OCI-M1 (cell line): ENCODE results near the gene SNX11.

ENCODE experiments used
- DNase-seq: peaks from one replicate; lab custom pipeline; 2025; lab: John Stamatoyannopoulos, UW

The SNX11 gene

DNA sequence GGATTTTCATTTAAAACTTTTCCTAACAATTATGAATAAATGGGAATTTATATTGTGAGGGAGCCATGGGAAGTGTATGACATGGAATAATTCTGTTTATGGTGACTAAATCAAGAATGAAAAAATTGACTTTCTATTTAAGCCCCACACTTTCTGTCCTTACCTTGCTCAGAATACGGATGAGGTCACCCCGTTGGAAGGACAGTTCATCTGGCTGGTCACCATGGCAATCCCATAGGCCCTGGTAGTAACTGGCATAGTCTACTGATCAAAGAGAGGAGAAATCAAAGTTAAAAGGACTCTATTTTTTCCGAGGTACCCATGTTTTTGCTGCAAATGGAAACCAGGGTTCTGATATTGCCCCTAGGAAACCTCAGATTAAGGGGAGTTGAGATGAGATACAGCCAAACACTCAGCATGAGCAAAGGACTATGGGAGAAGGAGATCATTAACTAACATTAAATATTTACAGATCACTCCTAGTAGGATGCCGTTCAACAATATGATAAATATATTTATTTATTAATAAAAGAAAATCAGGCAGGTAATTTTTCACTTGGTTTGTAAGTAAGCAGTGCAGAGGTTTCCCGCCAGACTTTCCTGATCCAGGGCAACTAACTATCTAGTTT, 54.9 kb downstream of the SNX11 start:
- DNase-seq, result no peak

DNA sequence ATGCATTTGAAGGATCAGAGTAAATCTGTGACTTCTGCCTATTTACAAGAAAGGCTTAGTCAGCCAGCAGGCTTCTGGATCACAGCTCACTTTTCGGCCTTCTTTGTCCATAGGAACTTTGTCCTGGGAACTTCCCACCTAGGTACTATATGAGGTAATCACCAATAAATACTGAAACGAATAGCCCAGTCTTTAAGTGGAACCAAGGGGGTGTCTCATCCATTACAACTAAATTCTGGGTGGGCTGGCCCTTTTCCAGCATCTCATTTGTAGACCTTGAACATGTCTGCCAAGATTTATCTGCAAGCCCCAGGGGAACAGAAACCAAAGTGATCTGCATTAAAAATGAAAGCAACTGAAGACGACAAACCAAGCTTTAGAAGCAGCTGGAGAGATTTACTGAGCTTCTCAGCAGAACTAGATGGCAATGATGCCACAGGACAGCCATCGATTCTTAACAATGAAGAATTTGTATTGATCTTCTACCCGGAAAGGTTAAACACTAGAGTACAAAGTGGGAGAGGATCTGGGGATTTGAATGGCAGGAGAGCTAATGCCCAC, 55.5 kb downstream of the SNX11 start:
- peak; percentile 53 for DNase-seq

DNA sequence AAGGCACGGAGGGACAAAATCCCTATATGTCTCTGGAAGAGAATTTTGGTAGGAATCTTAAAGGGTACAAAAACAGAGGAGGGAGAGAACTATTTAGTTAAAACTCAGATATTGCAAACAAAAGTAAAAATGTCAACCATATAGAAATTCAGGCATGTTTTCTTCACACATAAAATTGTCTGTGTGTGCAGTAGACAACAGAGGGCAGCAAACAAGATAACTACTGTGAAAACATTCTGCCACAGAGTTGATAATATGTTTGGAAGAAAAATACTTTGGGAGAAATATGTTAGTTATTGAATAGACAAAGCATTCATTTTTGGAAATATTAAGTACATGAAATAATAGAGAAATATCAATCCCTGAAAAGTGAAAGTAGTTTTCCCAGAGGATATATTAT, 56.2 kb downstream of the SNX11 start:
- no peak for DNase-seq

DNA sequence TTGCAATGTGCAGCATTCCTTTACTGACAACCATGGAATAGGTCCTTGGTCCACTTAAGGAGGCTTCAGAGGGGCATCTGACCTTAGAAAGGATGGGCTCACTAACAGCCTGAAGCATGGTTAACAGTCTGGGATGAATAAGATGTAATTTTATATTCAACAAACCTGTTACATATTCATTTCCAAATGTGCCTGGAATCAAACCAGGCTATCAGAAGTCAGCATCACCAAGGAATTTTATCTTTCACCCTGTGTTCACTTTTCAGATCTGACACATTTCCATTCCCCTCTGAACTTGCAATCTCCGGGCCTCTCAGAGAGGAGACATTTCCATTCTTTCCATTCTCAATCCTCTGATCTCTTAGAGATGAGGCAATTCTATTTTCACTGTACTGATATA, 62.4 kb downstream of the SNX11 start:
- DNase-seq, result no peak
